IgD-negative memory B cell (primary cell): Measurements from ENCODE around the gene NFIB. TPM values are rescaled to one million over a fixed set of nuclear protein-coding genes. Genes with fewer than 3 reads are reported as not detected.

Experiments used
- H3K27ac Mint-ChIP-seq, 3 donors: one replicate each; pipeline ENCODE4 v1.8.0; 2020 to 2022; ENCODE audit warnings: mild to moderate bottlenecking in 3 of 3, mixed read lengths in 3 of 3, moderate library complexity in 1 of 3
- H3K27me3 Mint-ChIP-seq: one replicate; pipeline ENCODE4 v1.8.0; 2021; ENCODE audit warnings: mixed read lengths
- H3K36me3 Mint-ChIP-seq: one replicate; pipeline ENCODE4 v1.8.0; 2020; ENCODE audit warnings: mild to moderate bottlenecking, mixed read lengths
- H3K4me1 Mint-ChIP-seq, 3 donors: one replicate each; pipeline ENCODE4 v1.8.0; 2020 to 2022; ENCODE audit warnings: mixed read lengths in 3 of 3, mild to moderate bottlenecking in 1 of 3
- H3K4me3 Mint-ChIP-seq, 4 donors: one replicate each; pipeline ENCODE4 v1.8.0; 2020 to 2022; ENCODE audit warnings: mild to moderate bottlenecking in 4 of 4, mixed read lengths in 4 of 4, moderate library complexity in 3 of 4
- H3K9me3 Mint-ChIP-seq, 3 donors: one replicate each; pipeline ENCODE4 v1.8.0; 2020 to 2021; ENCODE audit warnings: mixed read lengths in 3 of 3, mild to moderate bottlenecking in 1 of 3
- polyA plus RNA-seq: library from polyadenylated mRNA; unstranded; fragments of 300-500 nt; fragmentation: Illumina TruSeq; gene quantifications from one replicate; pipeline ENCODE4 v1.2.3, GENCODE V29; 2021

NFIB gene
- polyA plus RNA-seq, 1 donor from 2014 or later = not detected

DNA sequence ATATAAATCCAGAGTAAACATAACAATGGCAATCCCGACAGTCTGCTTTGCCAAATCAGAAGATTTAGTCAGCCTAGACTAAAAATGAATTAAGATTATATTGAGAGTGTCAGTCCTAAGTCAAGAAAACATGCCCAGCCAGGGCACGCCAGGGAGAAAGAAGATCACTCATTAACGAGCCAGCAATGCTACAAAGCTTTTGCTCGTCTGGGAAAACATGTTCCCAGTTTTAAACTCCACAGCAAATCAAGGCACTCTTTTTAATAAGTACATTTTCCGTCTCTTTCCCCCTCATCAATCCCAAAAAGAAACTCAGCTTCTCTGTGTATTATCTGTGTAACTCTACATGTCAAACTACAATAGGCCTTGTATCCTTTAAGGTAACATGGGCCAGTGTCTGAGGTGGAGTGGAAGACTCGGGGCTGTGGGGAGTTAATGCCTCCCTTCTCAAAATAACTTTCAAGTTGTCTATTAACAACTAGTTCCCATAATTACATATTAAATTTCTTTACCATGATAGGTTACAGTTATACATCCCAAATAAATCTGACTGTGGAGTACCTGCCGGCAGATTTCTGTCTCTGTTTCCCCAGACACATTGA, 40.9 kb downstream of the NFIB start:
- H3K27me3 Mint-ChIP-seq = peaks cover 14% of the 10 kb centered on the region
- no peak overlapping the region for H3K27ac Mint-ChIP-seq
- no peak overlapping the region for H3K4me3 Mint-ChIP-seq
- H3K9me3 Mint-ChIP-seq = peaks cover 0 to 8% (median 5%) of the 10 kb centered on the region in 3 donors
- no peaks in the 10 kb centered on the region for H3K36me3 Mint-ChIP-seq
- H3K4me1 Mint-ChIP-seq = no peaks in the 10 kb centered on the region

DNA sequence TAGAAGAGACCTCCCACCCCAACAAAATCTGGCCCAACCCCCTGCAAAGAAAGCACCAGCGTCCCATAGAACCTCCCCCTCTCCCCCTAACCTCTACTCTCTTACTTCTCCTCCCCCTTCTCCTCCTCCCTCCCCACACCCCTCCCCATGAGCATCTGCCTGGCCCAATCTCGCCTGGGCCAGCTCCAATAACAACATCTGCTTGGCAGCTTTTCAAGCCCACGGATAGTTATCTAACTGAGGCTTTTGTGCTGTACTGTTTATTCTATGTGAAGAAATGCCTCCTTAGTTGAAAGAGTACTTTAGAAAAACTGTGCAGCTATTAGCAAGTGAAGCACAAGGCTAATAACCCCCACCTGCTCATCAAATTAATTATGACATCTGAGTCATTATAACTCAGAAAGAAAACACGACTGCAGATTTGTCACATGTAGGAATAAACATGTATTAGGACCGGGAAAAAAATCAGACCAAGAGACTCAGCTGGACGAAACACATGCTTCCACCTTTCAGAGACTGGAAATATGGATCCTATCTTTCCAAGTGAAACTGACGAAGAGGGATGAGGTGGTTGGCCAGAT, 42.8 kb downstream of the NFIB start:
- Mint-ChIP-seq H3K27me3 (peaks cover 14% of the 10 kb centered on the region), H3K27ac (peak overlapping the region in 1 of 3 donors; percentile 4), H3K9me3 (peaks cover 0 to 9% (median 5%) of the 10 kb centered on the region in 3 donors), H3K4me3 (no peak overlapping the region), H3K4me1 (no peaks in the 10 kb centered on the region), H3K36me3 (no peaks in the 10 kb centered on the region)

DNA sequence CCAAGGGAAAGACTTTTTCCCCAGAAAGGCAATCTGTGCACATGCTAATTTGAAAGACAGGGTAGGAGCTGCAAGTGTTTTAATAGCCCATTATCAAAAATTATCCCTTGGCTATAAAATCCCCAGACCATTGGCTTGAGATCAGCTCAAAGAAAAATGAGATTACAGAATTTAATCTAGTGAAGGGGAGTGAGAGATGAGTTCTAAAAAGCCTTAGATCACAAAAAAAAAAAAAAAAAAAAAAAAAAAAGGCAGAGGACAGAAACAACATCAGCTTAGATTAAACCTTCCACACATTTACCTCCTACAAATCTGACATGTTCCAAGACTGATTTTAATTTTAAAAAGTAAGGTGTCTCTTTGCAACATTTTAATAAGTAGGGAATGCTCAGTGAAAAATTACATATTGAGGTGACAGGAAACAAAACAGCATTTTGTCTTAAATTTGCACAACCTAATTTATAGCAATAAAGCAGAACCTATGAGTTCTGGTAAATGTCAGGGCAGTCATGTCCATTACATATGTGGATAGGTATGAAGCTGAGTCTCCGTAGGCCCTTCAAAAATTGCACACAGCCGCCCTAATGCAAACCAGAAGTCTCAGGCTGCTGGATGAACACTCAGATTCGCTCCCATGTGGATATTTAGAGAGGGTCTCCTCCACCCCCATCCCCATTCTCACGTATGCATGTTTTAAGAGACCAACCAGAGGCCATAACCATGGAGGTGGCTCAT, 43.4 kb downstream of the NFIB start:
- H3K4me3 Mint-ChIP-seq = no peak overlapping the region
- peaks cover 0 to 9% (median 5%) of the 10 kb centered on the region in 3 donors for H3K9me3 Mint-ChIP-seq
- H3K27ac Mint-ChIP-seq = no peak overlapping the region
- H3K4me1 Mint-ChIP-seq = no peaks in the 10 kb centered on the region
- no peaks in the 10 kb centered on the region for H3K36me3 Mint-ChIP-seq
- H3K27me3 Mint-ChIP-seq = peaks cover 13% of the 10 kb centered on the region

DNA sequence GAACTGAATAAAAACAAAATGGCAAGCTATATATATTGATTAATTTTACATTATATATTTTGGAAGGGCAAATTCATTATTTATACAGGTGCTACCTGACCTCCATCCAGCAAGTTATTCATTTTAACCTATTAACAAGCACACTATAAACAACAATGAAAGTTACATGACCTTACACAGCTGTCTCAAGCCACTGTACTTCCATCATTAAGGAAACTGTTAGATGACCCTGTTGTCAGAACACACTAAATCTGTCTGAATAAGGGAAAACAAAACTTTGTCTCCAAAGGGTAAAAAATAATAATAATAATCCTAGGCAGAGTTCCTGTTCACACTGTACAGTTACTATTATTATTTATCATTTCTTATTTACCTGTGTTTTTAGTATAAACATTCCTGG, 44.0 kb downstream of the NFIB start:
- no peaks in the 10 kb centered on the region for H3K36me3 Mint-ChIP-seq
- no peaks in the 10 kb centered on the region for H3K4me1 Mint-ChIP-seq
- no peak overlapping the region for H3K27ac Mint-ChIP-seq
- peaks cover 15% of the 10 kb centered on the region for H3K27me3 Mint-ChIP-seq
- peaks cover 0 to 9% (median 5%) of the 10 kb centered on the region in 3 donors for H3K9me3 Mint-ChIP-seq
- H3K4me3 Mint-ChIP-seq = no peak overlapping the region

DNA sequence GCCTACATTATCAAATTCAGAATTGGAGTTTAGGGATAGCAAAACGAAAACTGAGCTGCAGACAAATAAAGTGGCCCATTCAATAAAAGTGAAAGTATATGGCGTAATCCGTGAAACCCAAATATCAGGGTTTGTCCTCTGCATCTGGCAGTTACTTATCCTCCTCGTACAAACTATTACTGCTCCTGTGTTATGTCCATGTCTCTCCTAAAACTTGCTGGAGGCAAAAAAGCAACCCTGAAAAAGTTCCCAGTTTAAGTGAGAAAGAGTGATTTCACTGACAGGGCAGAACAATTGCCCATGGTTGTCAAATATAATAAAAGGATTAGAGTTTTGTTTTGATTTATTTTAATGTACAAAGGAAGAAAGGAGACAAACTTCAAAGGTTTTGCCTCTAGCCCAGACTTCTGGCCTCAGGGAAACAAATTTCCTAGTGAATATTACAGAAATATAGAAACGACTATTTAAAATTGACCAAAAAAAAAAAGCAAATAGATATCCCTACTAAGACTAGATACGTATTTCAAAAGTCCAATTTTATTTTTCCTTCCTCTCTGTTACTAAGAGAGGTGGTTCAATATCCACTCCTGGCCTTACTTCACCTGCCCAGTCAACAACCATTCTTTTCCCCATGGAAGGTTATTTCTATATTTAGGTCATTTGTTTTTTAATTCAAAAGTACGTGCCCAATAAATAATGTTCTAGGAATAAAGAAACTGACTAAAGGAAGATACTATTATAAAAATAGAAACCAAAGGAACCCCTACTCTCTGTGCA, 50.0 kb downstream of the NFIB start:
- peaks cover 0 to 5% (median 5%) of the 10 kb centered on the region in 3 donors for H3K9me3 Mint-ChIP-seq
- H3K36me3 Mint-ChIP-seq = no peaks in the 10 kb centered on the region
- no peaks in the 10 kb centered on the region for H3K4me1 Mint-ChIP-seq
- no peak overlapping the region for H3K4me3 Mint-ChIP-seq
- peaks cover 9% of the 10 kb centered on the region for H3K27me3 Mint-ChIP-seq
- H3K27ac Mint-ChIP-seq = no peak overlapping the region

DNA sequence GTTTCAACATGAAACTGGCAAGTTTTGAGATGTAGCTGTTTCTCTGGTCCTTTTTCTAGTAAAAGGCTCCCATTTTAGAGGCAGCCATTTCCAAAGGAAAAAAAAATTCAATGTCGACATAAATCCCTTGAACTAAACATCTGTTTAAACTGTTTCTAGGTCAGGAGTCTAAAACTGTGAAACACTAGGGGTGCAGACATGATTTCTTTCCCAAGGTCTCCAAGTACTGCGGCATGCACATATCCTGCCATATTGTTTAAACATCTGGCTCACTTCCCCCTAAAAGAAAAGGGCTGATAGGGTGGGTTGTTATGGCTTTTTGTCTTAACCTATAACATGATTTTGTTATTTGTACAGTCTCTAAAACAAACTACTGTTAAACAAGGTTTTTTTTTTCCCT, 51.1 kb downstream of the NFIB start:
- H3K27me3 Mint-ChIP-seq = peaks cover 6% of the 10 kb centered on the region
- H3K4me1 Mint-ChIP-seq = no peaks in the 10 kb centered on the region
- no peaks in the 10 kb centered on the region for H3K9me3 Mint-ChIP-seq
- no peaks in the 10 kb centered on the region for H3K36me3 Mint-ChIP-seq
- H3K27ac Mint-ChIP-seq = no peak overlapping the region
- no peak overlapping the region for H3K4me3 Mint-ChIP-seq

DNA sequence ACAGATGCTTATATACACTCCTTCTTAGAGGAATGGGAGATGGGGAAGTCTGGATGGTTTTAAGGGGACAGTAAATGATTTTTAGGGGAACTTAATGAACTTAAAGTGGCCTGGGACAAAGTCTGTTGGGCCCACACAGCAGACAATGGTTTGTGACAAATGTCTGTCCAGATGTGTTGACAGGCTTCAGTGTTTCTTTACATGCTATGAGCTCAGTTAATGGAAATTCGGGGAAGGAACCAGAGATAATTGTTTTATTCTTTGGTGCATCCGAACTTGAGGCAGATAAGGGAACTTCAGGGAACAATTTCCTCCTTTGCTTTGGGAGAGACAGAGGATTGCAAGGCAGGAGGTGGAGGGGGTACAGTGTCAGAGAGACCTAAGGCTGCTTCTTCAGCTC, 52.3 kb downstream of the NFIB start:
- peaks cover 6% of the 10 kb centered on the region for H3K27me3 Mint-ChIP-seq
- no peaks in the 10 kb centered on the region for H3K36me3 Mint-ChIP-seq
- H3K27ac Mint-ChIP-seq = no peak overlapping the region
- no peaks in the 10 kb centered on the region for H3K9me3 Mint-ChIP-seq
- no peaks in the 10 kb centered on the region for H3K4me1 Mint-ChIP-seq
- H3K4me3 Mint-ChIP-seq = no peak overlapping the region

DNA sequence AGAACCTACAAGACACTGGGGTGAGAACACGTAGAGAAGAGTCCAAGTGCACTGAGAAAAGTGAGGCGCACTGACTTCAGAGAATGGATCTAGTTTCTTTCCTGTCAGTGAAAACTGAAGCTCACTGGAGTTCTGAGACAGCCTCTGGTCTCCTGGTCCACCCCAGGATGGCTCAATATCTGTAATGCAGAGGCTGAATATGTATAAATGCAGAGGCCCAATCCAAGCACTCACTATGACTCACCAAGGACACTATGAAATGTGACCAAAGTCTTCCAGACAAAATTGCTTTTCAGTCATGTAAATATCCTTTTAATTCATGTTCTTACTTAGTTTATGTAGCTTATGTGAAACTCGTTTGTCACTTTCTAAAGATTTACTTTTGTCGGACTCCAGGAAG, 53.8 kb downstream of the NFIB start:
- H3K27me3 Mint-ChIP-seq = peaks cover 3% of the 10 kb centered on the region
- no peaks in the 10 kb centered on the region for H3K9me3 Mint-ChIP-seq
- H3K36me3 Mint-ChIP-seq = no peaks in the 10 kb centered on the region
- H3K4me3 Mint-ChIP-seq = no peak overlapping the region
- peak overlapping the region in 1 of 3 donors; percentile 21 for H3K27ac Mint-ChIP-seq
- no peaks in the 10 kb centered on the region for H3K4me1 Mint-ChIP-seq

DNA sequence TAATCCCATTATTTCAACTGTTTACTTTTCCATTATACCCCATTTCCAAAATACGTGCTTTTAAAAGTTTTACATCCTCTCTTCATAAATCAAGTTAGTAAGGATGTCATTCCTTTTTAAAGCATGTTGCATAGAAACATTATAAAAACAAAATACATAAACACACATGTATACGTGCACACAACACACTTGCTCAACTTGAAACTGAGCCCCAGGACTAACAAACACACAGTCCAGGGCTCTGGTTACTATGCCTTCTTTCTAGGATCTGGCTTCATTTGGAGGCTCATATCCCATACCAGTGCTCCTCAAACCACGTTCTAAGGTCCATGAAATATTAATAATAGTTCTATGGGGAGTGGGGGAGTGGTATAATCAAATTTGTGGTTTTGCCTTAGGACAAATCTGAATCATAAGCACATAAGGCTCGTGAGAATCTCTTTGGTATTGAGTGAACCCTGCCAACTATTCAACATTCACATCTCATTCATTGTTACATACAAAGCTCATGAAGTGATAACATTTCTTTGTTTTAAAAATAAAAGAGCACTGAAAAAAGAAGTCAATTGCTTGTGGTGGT, 55.2 kb downstream of the NFIB start:
- Mint-ChIP-seq H3K9me3 (no peaks in the 10 kb centered on the region), H3K27ac (no peak overlapping the region), H3K4me1 (no peaks in the 10 kb centered on the region), H3K36me3 (no peaks in the 10 kb centered on the region), H3K27me3 (peaks cover 3% of the 10 kb centered on the region), H3K4me3 (no peak overlapping the region)

DNA sequence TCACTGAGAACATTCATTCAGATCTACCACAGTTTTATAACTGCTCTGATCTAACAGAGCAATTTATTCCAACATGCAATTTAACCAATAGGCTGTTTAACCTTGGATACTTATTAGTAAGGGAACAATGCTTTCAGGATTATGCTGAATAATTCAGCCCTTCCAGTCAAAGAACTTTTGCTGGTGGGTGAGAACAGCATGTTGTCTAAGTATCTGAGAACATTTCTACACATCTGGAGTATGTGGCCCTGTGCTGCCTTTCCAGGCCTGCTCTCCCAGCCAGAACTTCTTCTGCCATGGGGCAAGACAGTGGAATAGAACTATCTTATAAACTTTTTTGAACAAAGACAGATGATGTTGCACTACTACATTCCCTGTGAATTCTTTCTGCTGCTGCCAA, 55.8 kb downstream of the NFIB start:
- H3K36me3 Mint-ChIP-seq = no peaks in the 10 kb centered on the region
- no peak overlapping the region for H3K4me3 Mint-ChIP-seq
- H3K27me3 Mint-ChIP-seq = peaks cover 1% of the 10 kb centered on the region
- no peak overlapping the region for H3K27ac Mint-ChIP-seq
- H3K4me1 Mint-ChIP-seq = no peaks in the 10 kb centered on the region
- H3K9me3 Mint-ChIP-seq = no peaks in the 10 kb centered on the region

DNA sequence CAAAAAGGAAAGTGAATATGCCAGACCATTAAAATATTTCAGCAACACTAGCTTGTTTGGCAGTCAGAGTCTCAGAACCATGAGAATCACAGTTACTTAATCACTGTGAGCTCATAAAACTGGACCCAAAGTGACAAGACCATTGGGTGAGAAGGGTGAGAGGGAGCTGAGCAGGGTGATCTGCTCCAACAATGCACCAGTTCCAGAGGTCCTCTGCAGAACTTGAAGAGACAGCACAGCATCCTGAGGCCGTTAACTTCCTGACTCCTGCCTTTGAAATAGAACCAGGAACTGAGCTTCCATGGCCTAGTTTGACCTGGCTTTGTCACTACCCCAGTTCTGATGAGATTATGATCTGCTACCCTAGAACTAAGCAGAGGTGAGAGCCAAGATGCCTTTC, 57.4 kb downstream of the NFIB start:
- Mint-ChIP-seq H3K36me3 (no peaks in the 10 kb centered on the region), H3K27me3 (no peaks in the 10 kb centered on the region), H3K27ac (no peak overlapping the region), H3K4me3 (no peak overlapping the region), H3K4me1 (no peaks in the 10 kb centered on the region), H3K9me3 (no peaks in the 10 kb centered on the region)

DNA sequence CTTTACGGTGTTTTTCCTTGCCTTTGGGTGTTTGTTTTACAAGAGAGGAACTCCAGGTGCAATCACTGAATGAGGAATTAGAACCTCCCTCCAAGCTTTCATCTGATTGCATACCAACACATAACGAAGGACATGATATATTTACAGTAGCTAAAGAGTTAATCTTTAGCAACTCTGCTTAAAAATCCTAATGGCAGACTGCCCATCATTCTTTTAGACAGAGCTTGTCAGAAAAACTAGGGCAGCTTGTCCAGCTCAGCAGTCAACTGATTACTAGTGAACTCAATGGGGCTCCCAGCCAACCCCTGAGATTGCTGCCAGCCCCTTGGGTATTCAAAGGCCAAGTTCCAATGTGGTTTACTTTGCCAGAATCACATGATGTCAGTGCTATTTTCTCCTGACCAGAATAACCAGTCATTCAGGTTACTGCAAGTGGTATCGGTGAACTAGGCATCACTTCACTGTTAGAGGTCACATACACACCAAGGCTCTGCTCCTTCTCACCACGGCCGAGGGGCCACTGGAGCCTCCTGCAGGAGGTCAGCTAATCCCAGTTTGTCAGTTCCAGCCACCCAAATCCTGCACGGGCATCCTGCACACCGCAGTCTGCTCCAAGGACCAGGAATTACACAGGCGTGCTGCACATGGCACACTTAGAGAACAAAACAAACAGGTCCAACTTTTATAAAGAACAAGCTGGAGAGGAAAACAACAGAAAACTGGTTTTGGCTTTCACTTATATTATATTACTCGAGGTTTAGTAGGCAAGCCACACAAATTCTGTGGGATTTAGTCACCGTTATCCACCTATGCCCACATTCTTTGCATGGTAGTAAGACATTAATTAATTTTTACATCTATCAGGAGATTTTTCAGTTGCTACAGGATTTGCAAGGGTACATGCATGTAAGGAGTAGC, 62.5 kb downstream of the NFIB start:
- H3K9me3 Mint-ChIP-seq = no peaks in the 10 kb centered on the region
- no peaks in the 10 kb centered on the region for H3K4me1 Mint-ChIP-seq
- H3K4me3 Mint-ChIP-seq = no peak overlapping the region
- no peaks in the 10 kb centered on the region for H3K27me3 Mint-ChIP-seq
- no peak overlapping the region for H3K27ac Mint-ChIP-seq
- no peaks in the 10 kb centered on the region for H3K36me3 Mint-ChIP-seq

DNA sequence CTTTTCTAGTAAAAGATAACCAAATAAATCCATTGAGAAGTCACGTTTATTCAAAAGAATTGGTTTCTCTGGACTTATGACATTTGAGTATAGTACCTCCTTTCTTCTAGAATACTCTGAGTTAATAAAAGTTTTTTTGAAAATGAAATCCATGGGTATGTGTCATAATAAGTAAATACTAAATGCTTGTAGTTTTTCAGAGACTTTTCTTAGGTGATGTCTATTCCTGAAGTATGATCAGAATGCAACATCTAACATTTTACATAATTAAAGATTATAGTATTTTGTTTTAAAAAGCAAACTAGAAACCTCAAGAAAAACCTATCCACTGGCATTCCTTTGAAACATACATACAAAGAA, 63.2 kb downstream of the NFIB start:
- H3K4me1 Mint-ChIP-seq = no peaks in the 10 kb centered on the region
- H3K27ac Mint-ChIP-seq = no peak overlapping the region
- H3K9me3 Mint-ChIP-seq = no peaks in the 10 kb centered on the region
- no peak overlapping the region for H3K4me3 Mint-ChIP-seq
- no peaks in the 10 kb centered on the region for H3K27me3 Mint-ChIP-seq
- no peaks in the 10 kb centered on the region for H3K36me3 Mint-ChIP-seq

DNA sequence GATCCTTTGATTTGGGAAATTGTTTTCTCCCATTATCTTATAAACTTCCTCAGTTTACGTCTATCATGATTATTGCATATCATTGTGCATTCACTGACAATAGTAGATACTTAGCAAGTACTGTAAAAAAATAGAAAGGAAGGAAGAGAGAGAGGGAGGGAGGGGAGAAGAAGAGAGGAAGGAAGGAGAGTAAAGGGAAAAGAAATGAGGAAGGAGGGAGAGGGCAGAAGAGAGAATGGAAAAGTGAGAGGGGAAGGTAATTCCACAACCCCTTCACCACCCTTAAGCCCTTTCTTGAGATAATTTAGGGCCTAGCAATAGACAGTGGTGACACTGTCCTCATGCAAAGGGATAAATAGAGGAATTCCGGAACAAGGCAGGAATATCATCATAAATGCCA, 64.4 kb downstream of the NFIB start:
- no peaks in the 10 kb centered on the region for H3K9me3 Mint-ChIP-seq
- no peaks in the 10 kb centered on the region for H3K36me3 Mint-ChIP-seq
- no peak overlapping the region for H3K27ac Mint-ChIP-seq
- no peaks in the 10 kb centered on the region for H3K4me1 Mint-ChIP-seq
- H3K27me3 Mint-ChIP-seq = no peaks in the 10 kb centered on the region
- no peak overlapping the region for H3K4me3 Mint-ChIP-seq
